Fibroblast of skin of right quadriceps (primary cell): Measurements from ENCODE around the gene MNX1.

Source experiments
- DNase-seq: peaks from one replicate; pipeline ENCODE4 v3.0.0-alpha.2; 2013

The MNX1 gene

GRCh38 chr7:157032644-157033482 is 22.4 kb upstream of the MNX1 start:
- DNase-seq = no peak

GRCh38 chr7:157032128-157032527 is 21.7 kb upstream of the MNX1 start:
- no peak for DNase-seq

GRCh38 chr7:157028199-157028903 is 17.9 kb upstream of the MNX1 start:
- no peak for DNase-seq

- no peak for DNase-seq
Measured at GRCh38 chr7:157027568-157028198, 17.2 kb upstream of the MNX1 start.

GRCh38 chr7:157024716-157025115 is 14.3 kb upstream of the MNX1 start:
- no peak for DNase-seq

- DNase-seq = no peak
Measured at GRCh38 chr7:157023589-157023905, 13.1 kb upstream of the MNX1 start.

GRCh38 chr7:157022681-157023588 is 12.5 kb upstream of the MNX1 start:
- DNase-seq = no peak

- no peak for DNase-seq
Measured at GRCh38 chr7:157021871-157022680, 11.6 kb upstream of the MNX1 start.

- DNase-seq = no peak
Measured at GRCh38 chr7:157021071-157021870, 10.8 kb upstream of the MNX1 start.

GRCh38 chr7:157020514-157021070 is 10.1 kb upstream of the MNX1 start:
- no peak for DNase-seq

- no peak for DNase-seq
Measured at GRCh38 chr7:157019718-157020451, 9.4 kb upstream of the MNX1 start.

GRCh38 chr7:157018997-157019608 is 8.6 kb upstream of the MNX1 start:
- DNase-seq = no peak

GRCh38 chr7:157018328-157018996 is 8.0 kb upstream of the MNX1 start:
- no peak for DNase-seq

- DNase-seq = no peak
Measured at GRCh38 chr7:157017603-157018327, 7.3 kb upstream of the MNX1 start.

- no peak for DNase-seq
Measured at GRCh38 chr7:157017149-157017548, 6.7 kb upstream of the MNX1 start.

GRCh38 chr7:157016352-157017041 is 6.0 kb upstream of the MNX1 start:
- no peak for DNase-seq

- no peak for DNase-seq
Measured at GRCh38 chr7:157016024-157016351, 5.5 kb upstream of the MNX1 start.
